ENCODE measurements around the gene GOLGA3.
A peak's percentile ranks its signal among the peaks of the same experiment; 100 is the strongest.
"Not testable (repeated sequence)": the region's sequence is repeated elsewhere in the genome, so short reads cannot be mapped to it uniquely, and the experiment has no call there.

Gene GOLGA3

DNA sequence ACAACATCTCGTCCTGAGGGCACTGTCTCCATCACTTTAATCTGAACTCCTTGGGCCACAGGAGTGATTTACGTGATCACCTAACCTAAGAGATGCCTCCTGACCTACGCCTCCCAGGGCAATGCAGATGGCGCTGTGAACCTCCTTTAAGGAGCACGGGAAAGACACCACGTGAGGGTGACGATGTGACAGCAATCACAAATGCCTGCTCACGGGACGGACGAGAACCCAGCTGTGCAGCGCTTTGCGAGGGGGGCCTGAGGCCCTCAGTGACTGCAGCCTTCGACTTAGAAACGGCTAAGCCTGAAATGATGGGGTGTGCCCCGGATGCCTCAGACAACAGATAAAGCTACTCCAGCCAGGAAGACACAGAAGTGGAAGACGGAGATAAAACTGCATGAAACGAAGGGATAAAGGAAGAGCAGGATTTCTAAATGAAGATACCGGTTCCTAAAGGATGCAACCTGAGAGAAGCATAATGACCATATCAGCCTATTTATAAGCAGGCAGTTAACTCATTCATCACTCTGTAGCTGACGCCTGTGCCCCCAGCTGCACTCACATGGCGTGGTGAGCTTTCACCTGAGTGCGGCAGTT is 13.9 kb upstream of the GOLGA3 start:
- no peak for DNase-seq

- no peak for DNase-seq
These were observed 12.5 kb upstream of the GOLGA3 start for GRCh38 chr12:132841151-132841550.

DNA sequence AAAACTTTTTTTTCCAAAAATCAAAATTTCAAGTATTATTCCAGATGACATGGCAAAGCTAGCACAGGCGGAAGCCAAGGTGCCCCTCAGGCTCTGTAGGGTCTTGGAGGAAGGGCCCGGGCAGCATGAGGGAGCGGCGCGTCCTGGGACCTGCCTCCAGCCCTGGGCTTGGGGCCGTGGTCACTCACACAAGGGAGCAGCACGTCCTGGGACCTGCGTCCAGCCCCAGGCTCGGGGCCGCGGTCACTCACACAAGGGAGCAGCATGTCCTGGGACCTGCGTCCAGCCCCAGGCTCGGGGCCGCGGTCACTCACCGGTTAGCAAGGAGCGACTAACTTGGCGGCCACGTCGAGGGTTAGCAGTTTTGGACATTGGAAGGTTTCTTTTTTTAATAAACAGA is 11.9 kb upstream of the GOLGA3 start:
- no peak for DNase-seq

DNA sequence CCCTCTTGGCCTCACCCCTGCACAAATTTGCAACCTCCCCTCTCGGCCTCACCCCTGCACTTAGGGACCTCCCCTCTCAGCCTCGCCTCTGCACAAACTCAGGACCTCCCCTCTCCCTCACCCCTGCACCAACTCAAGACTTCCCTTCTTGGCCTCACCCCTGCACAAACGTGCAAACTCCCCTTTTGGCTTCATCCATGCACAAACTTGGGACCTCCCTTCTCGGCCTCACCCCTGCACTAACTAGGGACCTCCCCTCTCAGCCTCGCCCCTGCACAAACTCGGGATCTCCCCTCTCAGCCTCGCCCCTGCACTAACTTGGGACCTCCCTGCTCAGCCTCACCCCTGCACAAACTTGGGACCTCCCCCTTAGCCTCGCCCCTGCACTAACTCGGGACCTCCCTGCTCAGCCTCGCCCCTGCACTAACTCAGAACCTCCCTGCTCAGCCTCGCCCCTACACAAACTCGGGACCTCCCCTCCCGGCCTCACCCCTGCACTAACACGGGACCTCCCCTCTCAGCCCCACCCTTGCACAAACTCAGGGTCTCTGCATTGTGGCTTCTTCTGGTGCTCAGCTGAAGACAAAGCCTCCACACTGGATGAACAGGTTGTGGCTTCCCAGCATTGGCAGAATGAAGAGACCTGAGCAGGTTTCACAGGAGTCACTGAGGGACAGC is 11.0 kb upstream of the GOLGA3 start:
- no peak for DNase-seq

DNA sequence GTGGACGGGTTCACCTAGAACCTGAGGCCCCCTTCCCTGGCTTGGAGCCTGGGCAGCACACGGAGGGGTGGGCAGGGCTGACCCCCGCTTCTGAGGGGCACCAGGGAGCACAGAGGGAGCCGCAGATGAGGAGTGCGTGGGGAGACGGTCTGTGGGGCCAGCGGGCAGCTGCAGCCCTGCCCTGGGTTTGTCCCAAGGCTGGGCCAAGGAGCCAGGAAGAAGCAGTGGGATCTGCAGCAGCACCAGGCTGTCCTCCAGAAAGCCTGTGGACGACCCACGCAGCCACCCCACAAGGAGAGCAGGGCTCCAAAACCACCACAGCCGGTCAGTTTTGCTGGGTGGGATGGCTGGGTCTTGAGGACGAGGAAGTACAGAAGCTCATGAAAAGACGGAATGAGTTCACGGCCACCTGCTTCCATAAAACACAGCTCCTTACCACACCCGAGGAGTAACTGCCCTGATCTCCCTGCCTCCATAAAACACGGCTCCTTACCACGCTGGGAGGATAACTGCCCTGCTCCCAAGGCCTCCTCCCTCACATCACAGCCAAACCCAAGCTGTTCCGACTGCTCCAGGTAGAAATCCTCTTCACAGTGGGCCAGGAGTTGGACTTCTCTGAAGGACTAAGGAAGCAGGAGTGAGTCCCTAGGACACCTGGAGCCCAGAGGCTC is 9.9 kb upstream of the GOLGA3 start:
- no peak for DNase-seq

GRCh38 chr12:132837693-132838409 is 9.2 kb upstream of the GOLGA3 start:
- no peak for DNase-seq

DNA sequence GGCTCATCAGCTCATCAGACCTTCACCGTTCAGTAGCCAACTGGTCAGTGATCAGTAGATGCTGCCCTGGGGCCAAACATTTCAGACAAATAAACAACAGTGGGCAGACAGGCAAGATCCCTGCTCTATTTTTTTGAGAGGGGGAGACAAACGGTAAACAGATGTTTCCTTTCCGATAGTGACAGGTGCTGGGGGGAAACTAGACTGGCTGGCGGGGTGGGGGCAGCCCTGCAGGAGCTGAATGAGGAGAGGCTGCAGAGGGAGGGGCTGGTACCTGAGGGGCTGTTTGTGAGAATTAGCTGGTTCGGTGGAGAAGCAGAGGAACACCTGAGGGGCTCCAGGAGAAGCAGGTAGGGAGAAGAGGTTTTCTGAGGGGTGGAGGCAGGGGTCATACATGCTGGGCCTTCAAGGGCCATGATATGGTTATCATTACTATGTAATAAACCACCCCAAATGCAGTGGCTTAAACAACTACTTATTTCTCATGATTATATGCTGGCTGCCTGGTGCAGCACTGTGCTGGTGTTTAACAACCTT is 8.2 kb upstream of the GOLGA3 start:
- DNase-seq: no peak

DNA sequence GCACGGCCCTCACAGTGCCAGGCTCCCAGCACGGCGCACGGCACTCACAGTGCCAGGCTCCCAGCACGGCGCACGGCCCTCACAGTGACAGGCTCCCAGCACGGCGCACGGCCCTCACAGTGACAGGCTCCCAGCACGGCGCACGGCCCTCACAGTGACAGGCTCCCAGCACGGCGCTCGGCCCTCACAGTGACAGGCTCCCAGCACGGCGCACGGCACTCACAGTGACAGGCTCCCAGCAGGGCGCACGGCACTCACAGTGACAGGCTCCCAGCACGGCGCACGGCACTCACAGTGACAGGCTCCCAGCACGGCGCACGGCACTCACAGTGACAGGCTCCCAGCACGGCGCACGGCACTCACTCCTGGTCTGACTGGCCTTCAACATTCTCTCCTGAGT is 7.6 kb upstream of the GOLGA3 start:
- DNase-seq: not testable (repeated sequence)

GRCh38 chr12:132835076-132836025 is 6.7 kb upstream of the GOLGA3 start:
- no peak for DNase-seq

- DNase-seq: no peak
These were observed 5.6 kb upstream of the GOLGA3 start for GRCh38 chr12:132834181-132834711.

DNA sequence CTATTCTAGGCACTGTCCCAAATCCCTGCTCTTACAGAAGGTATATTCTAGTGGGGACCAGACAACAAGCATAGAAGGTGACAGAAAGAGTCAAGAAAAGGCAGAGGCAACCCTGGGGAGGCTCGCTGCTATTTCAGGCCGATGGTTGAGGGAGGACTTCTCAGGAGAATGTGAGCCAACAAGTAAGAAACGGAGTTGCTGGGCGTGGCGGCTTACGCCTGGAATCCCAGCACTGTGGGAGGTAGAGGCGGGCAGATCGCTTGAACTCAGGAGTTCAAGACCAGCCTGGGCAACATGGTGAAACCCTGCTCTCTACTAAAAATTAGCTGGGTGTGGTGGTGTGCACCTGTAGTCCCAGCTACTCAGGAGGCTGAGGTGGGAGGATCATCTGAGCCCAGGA is 4.7 kb upstream of the GOLGA3 start:
- no peak for DNase-seq

GRCh38 chr12:132831771-132832170 is 3.1 kb upstream of the GOLGA3 start:
- no peak for DNase-seq

DNA sequence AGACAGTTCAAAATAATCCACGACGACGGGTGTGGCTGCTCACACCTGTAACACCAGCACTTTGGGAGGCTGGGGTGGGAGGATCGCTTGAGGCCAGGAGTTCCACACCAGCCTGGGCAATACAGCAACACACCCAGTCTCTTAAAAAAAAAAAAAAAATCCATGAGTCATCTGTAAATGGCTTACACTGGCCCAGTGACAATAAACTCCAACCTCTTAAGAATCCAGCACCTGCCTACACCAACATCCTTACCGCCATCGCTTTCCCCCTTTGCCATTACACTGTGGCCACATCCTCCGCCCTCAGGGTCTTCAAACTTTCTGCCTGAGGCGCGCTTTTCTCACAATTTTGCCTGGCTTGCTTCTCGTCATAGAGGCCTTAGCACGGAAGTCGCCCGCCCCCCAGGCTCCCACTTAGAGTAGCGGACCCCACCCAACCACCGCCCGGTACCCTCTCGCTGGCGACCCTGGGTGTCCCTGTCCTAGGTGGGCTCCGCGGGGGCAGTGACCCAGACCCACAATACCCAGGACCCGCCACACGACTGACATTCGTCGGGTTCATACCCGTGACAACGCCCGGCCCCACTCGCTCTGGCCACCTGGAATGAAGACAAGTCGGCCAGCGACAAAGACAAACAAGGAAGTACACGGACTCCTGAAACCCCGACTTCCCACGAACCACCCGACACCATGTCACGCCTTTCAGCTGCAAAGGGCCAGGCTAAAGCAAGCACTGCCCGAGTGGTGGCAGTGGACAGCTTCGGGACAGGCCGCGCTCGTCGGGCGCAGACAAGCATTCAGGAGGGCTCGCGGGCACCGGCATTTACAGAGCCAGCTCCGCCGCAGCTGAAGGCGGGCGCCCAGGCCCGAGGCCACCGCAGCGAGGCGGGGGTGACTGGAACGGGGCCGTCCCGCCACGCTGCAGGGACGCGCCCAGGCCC is 636 bp downstream of the GOLGA3 start:
- DNase-seq: peak; percentile 44 to 74

DNA sequence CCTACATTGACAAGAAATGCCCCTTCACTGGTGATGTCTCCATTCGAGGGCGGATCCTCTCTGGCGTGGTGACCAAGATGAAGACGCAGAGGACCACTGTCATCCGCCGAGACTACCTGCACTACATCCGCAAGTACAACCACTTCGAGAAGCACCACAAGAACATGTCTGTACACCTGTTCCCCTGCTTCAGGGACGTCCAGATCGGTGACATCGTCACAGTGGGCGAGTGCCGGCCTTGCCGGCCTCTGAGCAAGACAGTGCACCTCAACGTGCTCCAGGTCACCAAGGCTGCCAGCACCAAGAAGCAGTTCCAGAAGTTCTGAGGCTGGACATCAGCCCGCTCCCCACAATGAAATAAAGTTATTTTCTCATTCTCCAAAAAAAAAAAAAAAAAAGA is 2.8 kb downstream of the GOLGA3 start:
- no peak for DNase-seq

GRCh38 chr12:132825089-132825488 is 3.6 kb downstream of the GOLGA3 start:
- DNase-seq: no peak

DNA sequence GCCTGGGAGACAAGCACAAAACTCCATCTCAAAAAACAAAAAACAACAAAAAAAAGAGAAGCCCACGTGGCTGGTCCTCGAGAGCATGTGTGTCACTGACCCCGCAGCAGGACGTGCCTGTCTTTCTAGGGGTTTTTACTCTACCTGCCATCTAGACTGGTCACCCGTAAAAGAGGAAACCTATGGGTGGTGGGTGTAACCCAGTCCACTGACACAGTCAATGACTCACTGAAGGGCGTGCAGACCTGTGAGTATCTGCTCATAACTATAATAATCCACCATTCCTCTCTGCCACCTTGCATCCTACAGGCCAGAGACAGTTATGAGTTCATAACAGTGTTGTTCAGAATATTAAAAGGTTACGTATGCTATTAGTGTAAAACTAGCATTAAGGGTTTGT is 4.6 kb downstream of the GOLGA3 start:
- peak; percentile 3 to 48 for DNase-seq

DNA sequence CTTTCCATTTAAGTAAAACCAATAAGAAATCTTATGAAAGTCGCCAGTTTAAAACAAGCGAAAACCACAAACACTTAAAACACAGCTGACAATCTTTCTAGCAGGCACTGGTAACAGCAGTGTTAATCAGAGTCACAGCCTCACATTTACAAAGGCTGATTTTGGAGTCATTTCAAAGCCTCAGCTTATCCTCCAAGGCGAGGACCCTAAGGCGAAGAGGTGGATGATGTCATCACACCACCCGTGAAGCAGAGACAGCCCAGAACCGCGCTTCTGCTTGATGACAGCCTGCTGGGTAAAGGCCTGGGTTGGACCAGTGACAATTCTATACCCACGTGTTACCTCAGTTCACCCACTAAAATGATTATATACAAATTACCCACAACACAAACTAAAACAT is 10.1 kb downstream of the GOLGA3 start:
- no peak for DNase-seq

DNA sequence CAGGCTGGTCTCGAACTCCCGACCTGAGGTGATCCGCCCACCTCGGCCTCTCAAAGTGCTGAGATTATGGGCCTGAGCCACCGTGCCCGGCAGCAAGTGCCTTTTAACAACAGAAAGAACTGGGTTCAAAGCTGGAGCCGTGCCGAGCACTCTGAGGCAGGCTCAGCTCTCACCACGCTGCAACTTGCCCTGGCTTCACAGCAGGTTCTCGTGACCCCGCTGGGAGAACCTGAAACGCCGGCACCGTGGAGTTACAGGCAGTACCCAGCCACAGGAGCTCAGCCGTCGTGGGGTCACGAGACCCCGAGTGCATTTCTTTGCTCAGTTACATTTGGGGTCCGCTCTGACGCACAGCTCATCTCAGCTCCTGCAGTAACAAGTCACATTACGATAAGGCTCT is 14.4 kb downstream of the GOLGA3 start:
- DNase-seq: no peak

- DNase-seq: no peak
These were observed 15.2 kb downstream of the GOLGA3 start for GRCh38 chr12:132813443-132813842.

DNA sequence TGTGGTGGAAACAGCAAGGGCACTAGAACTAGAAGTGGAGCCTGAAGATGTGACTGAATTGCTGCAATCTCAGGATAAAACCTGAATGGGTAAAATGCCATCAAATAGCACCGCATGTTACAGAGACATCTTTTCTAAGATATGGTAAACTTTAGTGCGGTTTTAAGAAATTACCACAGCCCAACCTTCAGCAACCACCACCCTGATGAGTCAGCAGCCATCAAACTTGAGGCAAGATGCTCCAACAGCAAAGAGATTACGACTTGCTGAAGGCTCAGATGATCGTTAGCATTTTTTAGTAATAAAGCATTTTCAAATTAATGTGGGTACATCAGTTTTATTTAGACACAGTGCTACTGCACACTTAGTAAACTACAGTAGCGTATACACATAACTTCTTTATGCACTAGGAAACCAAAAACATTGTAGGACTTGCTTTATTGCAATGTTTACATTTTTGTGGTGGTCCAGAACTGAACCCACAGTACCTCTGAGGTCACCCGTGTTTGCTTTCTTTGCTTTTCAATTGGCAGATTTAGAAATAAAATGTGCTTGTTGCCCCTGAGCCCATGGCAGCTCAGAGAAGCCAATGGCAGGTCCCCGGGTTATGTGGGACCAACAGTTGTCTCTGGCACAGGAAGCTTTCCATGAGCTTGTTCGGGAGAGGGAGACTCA is 15.9 kb downstream of the GOLGA3 start:
- DNase-seq: no peak

Data from inflammatory macrophage treated with lipopolysaccharide for 1 hour (primary cell).